Muscle of arm (tissue), 12 donors: ENCODE data around the gene PIGC. TPM values are rescaled to one million over a fixed set of nuclear protein-coding genes. Genes with fewer than 3 reads are reported as not detected.
"Not testable (repeated sequence)": the region's sequence is repeated elsewhere in the genome, so short reads cannot be mapped to it uniquely, and the experiment has no call there.

ENCODE experiments used
- DNase-seq: peaks from one replicate; pipeline ENCODE4 v3.0.0-alpha.2; 2013
- polyA plus RNA-seq, 12 donors: library from polyadenylated mRNA; unstranded; fragments of 120-200 nt; gene quantifications; one replicate each; pipeline ENCODE4 v1.2.1, GENCODE V29; 2013; ENCODE audit not compliant: insufficient read length in 12 of 12

Gene PIGC
- polyA plus RNA-seq, 12 donors, result 22.6 to 34.1 (median 29.1) TPM; not detected in 1

DNA sequence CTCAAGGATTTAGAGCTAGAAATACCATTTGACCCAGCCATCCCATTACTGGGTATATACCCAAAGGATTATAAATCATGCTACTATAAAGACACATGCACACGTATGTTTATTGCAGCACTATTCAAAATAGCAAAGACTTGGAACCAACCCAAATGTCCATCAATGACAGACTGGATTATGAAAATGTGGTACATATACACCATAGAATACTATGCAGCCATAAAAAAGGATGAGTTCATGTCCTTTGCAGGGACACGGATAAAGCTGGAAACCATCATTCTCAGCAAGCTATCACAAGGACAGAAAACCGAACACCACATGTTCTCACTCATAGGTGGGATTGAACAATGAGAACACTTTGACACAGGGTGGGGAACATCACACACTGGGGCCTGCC lies 6.7 kb downstream of the PIGC start:
- DNase-seq, result not testable (repeated sequence)

DNA sequence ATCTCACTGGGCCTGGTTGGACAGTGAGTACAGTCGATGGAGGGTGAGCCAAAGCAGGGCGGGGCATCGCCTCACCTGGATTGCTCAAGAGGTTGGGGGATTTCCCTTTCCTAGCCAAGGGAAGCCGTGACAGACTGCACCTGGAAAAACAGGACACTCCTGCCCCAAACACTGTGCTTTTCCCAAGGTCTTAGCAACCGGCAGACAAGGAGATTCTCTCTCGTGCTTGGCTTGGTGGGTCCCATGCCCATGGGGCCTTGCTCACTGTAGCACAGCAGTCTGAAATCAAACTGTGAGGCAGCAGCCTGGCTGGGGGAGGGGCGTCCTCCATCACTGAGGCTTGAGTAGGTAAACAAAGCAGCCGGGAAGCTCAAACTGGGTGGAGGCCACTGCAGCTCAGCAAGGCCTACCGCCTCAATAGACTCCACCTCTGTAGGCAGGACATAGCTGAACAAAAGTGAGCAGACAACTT lies 12.1 kb downstream of the PIGC start:
- DNase-seq, result no peak

DNA sequence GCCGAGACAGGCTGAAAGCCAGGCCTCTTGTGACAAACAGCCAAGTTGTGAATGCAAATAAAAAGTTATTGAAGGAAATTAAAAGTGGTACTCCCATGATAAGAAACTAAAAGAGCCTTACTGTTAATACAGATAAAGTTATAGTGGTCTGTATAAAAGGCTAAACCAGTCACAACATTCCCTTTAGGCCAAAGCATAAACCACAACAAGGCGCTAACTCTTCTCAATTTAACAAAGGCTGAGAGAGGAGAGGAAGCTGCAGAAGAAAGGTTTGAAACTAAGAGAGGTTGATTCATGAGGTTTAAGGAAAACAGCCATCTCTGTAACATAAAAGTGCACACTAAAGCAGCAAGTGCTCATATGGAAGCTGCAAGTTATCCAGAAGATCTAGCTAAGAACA lies 12.7 kb downstream of the PIGC start:
- DNase-seq, result no peak

DNA sequence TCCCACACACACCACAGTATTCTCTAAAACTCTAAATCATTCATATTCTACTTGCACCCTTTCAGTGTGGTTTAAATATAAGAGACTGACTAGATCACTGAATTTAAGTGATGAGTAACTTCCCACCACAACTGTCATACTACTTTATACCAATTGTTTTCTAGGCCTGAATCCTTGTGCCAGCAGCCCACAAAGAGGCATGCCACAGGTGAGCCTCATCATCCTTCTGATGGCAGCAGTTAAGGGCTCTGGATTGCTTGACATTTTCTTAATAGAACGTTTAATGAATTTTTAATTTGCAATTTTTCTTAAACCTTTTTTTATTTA lies 13.8 kb downstream of the PIGC start:
- no peak for DNase-seq

DNA sequence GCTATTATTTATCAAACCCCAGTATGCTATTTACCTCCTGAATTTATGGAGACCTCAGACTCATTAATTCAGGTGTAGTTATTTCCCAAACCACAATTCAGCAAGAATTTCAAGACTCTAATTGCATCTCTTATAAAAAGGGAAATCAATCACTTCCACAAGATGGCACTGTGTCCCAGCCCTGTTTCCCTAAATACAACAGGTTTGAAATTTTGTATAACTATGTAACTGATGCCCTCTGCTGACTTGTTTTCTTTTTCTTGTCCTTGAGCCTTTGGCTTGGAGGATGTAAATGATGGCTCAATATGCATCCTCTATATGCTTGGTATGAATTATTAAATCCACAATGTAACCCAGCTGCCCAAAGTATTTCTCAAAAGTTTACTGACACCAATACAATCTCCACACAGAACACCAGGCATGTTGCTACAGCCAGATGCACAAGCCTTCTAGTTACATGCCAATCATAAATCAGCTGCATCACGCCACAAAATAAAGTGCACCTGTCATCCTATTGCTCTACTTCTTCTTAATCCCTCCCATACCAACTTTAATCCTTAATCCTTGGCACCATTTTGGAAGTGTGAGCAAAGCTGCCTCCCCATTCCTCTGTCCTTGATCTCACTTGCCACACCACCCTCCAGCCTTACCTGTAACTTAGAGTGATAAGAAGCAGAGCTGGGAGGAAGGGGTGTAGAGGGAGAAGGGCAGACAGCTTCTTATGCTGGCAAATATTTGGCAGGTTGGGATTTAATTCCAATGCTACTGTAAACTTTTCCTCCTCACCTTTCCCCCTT lies 14.3 kb downstream of the PIGC start:
- peak; percentile 78 for DNase-seq

DNA sequence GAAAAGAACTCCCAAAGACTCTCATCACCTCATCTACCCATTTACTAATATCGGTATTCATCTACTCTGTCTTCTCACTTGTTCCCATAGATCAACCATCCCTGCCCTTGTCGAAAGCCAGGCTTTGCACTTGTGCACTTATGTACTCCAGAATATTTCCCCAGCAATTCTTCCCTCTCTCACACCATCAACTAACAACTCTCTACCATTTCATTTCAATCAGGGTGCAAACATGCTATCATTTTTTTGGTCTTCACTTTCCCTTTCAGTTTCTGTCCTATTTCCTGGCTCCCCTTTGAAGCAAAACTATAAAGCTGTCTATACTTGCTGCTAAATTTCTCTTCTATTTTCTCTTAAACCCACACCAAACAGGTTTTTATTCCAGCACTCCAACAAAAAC lies 16.7 kb downstream of the PIGC start:
- no peak for DNase-seq

DNA sequence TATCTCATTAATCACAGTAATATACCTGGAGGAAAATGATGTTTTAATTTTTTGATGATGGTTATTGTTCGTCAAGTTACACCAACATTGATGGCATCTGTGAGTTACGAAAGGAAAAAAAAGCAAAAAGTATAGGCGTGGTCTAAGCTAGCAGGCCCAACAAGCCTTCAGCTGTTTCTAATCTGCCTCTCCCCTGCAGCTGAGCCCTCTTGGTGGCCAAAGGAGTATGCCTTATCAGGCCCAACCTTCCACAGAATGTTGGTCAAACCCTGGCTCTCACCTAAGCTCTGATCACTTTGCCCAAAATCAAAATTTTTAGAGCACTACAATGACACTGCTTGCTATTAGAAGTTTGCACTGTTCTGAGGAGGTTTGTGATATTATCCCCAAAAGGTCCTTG lies 18.5 kb downstream of the PIGC start:
- DNase-seq, result no peak

DNA sequence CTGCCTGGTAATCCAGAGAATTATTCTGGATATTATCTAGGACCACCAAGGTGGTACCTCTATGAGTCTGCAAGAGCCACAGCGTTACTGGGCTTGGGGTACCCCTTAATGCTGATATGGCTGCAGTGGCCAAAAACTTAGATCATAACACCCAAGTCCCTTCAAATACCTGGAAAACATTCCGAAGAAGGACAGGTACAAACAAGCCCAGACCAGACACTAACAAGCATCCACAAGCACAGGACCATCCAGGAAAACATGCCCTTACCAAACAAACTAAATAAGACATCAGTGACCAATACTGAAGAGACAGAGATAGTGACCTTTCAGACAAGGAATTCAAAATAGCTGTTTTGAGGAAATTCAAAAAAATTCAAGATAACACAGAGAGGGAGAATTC lies 20.5 kb downstream of the PIGC start:
- DNase-seq, result no peak

DNA sequence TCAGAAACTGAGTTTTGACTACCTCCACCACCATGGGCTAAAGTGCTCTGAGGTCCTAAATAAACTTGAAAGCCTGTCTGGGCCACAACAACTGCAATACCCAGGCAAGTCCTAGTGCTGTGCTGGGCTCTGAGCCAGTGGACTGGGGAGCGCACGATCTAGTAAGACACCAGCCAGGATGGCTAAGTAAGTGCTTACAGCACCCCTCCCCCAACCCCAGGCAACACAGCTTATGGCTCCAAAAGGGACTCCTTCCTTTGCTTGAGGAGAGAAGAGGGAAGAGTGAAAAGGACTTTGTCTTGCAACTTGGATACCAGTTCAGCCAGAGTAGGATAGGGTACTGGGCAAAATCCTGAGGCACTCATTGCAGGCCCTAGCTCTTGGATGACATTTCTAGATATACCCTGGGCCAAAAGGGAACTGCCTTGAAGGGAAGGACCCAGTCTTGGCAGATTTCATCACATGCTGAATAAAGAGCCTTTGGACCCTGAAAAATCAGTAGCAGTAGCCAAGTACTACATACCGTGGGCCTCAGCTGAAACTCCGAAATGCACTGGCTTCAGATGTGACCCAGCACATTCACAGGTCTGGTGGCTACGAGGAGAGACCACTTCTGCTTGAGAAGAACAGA lies 21.8 kb downstream of the PIGC start:
- DNase-seq, result no peak

DNA sequence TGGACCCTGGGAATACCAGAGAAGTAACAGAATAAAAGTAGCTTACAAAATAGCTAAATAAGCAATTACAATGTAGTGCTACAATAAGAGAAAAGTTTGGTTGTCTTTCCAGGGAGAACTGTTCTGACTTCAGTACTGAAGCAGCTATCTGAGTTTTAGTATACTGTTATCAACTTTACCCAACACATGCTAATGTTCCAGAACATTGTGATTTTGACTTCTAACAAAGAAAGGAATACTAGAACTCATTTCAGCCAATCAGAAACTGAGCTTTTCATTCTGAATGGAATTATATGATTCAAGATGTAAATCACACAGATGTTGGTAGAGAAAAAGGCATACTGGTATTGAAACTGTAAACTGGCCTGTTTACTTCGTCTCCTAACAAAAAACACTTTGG lies 23.5 kb downstream of the PIGC start, which contains the start of gene C1orf105:
C1orf105 (plus strand) TSS at position 301 of the 400 bp plus-strand sequence. CDS start 201 bp downstream, outside the sequence.
- DNase-seq, result no peak

DNA sequence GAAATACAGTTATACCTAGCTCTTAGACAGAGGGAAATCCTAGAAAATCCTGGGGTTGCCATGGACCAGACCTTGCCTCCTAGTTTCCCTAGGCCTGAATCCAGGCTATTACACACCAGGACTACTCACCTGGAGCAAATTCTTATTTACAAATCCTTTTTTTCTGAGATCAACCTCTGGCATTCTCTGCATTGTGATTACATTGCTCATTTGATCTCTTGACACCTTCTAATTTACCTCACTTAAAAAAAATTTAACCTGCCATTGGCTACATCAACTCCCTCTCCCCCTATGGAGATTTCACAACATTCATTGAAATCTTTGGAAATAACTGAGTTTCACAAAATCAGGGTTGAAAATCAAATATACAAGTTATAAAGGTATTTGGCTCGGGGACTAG lies 26.3 kb downstream of the PIGC start:
- no peak for DNase-seq

DNA sequence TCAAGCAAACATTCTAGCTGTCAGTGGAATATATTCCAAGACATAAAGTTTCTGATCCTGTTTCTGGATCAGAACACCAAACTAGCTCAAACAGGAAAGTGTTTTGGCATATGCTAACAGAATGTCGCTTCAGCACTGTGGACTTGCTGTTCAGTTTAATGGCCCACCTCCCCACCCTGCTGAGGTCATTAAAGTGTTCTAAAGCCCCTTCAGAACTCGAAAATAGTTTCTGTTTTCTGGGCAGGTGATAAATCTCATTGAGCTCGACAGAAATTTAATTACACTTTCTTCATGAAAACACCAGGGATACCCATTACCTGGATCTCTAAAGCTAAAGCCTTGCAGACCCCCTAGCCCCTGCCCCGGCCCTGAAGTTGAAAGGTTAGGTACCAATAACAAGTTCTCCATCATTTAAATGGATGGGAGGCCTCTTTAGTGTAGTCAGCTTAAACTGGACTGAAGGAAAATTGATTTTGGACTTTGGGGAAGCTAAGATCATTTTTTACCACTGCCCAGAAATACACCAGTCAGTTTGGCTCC lies 27.3 kb downstream of the PIGC start:
- no peak for DNase-seq

DNA sequence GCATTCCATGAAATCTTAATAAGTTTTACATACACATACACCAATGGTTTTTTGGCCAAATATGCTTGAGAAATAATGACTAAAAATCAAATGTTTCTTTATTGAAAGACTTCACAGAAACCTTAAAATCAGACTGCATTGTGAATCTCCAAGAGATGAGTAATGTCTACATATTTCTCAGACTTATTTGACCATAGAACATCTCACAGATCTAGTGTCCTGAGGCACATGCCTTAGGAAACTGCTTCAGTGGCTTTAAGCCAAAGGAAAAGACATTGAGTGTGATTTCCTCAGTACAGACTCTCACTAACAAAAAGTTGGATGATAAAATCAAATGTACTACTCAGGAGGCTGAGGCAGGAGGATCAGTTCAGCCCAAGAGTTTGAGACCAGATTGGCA lies 29.5 kb downstream of the PIGC start:
- DNase-seq, result no peak

DNA sequence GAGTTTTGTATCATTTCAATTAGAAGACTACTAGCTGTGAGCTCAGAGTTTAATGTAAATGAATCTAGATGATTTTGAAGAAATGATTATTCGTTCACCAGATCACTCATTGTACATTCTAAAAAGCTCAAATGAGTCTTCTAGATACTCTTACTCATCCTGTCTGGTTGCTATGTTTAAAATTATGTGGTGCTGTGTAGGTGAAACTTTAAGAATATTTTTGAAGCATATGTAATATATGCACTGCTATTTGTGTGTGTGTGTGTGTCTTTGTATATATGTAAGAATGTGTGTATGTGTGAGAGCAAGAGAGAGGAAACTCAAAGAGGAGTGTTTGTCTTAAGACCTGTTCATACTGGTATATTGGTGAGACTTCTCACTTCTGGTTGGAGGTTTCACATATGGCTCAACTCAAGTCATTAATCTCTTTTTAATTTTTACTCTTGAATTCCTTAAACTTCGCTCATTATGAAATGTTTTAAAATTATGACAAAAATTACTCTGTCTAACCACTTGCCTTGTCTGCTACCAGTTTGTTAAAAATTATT lies 32.0 kb downstream of the PIGC start:
- no peak for DNase-seq

DNA sequence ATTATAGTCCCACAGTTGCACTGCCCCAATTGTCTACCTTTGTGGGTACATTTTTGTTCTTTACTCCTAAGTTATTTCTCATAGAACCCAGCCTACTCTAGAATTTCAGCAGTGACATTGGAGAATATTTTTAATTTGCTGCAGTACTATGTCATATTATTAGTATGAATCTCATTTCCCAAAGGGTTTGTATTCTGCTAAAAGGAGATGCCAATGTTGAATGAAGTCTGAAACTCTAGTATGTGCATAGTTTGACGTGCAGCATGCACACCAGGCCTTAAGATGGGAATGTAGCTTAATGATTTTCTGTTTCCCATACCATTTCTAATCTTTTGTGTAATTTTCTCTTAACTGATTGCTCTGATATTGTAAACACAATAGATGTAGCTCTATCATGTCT lies 33.8 kb downstream of the PIGC start:
- DNase-seq, result no peak

DNA sequence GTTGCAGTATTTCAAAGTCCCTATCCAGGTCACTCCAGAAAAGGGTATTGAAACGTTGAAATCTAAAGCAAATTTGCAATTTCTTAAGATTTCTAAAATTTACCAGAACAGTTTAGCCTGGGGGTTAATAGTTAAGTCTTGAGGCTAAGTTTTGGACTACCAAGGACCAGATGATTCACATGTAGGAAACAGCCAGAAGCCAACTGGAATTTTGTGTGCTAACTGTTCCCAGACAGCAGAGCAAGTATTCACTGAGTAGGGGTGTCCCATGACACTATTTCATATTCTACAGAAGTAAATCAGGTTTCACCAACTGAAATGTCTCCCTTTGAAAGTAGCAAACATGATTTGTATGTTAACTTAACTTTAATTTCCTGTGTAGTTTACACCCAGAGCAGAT lies 34.9 kb downstream of the PIGC start:
- DNase-seq, result no peak

DNA sequence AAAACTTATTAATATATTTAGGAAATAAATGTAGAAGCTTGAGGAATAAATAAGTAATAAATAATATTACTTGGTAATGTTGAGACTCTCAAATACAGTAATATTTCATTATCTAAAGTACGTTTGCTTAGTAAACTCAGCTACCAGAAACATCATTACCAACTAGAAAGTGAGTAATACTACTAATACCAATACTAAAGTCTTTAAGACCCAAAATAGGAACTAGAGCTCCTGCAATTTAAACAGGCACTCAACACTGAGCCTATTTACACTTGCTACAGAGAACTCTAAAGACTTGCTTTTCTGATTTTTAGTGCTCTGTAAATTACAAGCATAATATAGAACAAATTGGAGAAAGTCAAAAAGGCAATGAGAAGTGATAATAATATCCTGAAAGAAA lies 36.9 kb downstream of the PIGC start:
- DNase-seq, result no peak

DNA sequence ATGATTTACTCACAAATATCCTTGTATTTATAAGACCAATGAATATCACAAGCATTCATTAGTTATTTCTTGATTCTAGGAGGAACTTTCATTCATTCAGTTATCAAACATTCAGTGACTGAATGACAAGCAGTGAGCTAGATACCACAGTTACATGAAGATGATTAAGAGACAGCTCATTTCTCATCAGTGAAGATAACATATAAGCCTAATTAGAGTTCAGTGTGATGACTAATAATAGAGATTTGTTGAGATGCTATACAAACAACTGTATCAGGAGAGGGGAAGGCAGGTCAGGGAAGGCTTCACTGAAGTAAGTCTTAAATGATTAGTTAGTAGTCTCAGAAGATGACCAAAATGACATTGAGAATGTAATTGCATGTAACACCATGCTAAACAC lies 38.0 kb downstream of the PIGC start:
- DNase-seq, result no peak

DNA sequence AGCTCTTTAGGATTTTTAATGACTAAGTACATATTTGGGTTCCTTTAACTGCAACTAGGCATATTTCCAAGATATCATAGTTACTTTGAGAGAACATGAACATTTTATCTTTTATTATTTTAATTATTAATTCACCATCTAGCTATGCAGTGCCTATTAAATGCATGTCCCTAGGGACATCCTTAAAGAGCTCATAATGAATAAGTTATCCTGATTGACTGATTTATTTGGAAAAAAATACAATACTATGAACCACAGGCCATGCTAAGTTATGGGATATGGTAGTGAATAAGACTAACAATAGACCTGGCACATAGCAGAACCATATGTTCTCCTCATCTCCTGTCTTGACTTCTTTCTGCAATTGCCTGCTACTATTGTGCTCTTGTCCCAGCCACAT lies 39.7 kb downstream of the PIGC start:
- no peak for DNase-seq

DNA sequence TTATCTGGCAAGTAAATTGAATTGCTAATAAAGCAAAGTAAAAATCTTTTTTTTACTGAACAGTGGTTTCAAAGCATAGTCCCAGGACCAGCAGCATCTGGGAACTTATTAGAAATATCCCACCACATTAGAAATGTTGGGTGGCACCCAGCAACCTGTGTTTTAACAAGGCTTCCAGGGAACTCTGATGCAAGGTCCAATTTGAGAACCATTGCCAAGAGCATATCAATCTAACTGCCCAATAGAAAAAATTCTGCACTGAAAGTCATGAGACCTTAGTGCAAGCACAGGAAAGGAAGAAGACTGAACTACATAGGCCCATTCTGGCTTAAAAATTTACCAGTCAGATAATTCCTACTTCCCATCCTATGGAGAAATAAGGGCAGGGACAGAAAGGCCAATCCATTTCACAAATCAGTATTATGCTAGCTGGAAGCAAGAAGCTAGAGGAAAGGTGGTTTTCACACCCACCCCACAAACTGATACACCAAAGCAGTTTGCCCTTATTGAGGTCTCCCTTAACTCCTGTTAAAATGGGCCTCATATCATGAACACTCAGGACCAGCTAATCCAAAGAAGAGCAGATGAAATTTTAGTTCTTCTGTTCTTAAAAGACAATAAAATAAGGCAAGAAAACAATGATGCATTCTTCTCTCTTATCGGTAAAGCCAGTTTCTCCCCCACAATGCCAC lies 40.8 kb downstream of the PIGC start:
- DNase-seq, result no peak

DNA sequence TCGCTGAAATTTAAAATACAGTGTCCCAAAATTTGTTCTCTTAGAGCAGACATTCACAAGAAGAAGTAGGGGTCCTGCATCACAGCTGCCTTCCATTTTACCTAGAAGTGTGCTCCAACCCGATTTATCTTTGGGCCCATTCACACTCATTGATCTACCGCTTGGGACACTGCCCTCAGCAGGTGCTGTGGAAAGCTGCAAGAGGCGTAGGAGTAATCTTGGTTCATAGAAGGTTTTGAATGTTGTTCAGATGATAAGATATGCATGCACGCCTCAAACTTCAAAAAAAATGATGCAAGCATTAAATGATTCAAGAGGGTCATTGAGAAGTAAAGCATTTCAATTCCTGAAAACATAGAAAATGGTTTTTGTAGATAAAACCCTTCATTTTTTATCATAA lies 42.0 kb downstream of the PIGC start:
- DNase-seq, result no peak

DNA sequence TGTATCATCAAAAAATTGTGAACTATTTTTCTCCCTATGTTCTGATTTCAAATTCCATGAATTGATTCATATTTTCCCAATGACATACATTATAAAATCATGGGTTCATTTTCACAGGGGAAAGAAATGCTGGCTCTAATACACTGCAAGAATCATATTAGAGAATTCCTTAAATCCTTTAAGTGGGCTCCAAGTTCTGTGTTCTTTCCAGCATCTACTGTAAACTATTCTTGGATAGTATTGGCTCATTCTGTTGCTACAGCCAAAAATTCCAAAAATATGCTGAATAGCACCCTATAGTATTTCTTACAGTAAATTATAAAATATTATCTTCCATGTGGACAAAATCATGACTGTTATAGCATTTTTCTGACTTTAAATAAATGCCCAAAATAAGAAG lies 42.4 kb downstream of the PIGC start:
- DNase-seq, result no peak

DNA sequence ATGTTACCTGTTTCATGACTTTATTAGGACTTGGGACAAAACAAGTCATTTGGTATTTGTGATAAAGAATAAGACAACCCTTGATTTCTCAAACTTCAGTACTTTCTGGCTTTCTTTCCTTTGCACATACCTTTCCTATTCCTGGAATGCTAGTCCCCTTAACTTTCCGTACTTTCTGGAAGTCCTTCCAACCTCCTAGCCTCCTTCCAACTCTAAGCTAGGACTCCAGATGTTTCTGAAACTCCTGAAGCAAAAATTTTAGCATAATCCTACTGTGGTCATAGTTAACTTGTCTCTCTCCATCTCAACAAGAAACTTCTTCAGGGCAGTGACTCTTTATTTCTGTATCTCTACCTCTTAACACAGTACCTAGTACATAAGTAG lies 43.2 kb downstream of the PIGC start:
- no peak for DNase-seq
